Activated gamma-delta T cell treated with Interleukin-2 at 50 U/mL for 16 hours (primary cell): ENCODE results near the gene DCN.

Source experiments
- DNase-seq: peaks from one replicate; pipeline ENCODE4 v3.0.0-alpha.2; 2020

The DCN gene

GRCh38 chr12:91098941-91099340, 83.7 kb downstream of the DCN start:
- no peak for DNase-seq

GRCh38 chr12:91098461-91098860, 84.2 kb downstream of the DCN start:
- DNase-seq = no peak

DNA sequence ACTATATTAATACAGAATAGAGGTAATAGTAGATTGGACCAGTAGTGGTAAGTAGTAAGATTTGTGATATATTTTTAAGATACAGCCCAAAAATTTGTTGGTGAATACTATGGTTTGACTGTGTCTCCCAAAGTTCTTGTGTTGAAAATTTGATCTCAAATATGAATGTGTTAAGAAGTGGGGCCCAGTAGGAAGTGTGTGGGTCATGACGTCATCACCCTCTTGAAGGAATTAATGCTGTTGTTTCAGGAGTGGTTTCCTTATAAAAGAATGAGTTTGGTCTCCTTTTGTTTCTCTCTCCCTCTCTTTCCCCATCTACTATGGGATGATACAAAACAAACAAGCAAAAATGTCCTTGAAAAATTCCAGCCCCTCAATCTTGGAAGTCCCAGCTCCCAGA, 87.7 kb downstream of the DCN start:
- DNase-seq = no peak

DNA sequence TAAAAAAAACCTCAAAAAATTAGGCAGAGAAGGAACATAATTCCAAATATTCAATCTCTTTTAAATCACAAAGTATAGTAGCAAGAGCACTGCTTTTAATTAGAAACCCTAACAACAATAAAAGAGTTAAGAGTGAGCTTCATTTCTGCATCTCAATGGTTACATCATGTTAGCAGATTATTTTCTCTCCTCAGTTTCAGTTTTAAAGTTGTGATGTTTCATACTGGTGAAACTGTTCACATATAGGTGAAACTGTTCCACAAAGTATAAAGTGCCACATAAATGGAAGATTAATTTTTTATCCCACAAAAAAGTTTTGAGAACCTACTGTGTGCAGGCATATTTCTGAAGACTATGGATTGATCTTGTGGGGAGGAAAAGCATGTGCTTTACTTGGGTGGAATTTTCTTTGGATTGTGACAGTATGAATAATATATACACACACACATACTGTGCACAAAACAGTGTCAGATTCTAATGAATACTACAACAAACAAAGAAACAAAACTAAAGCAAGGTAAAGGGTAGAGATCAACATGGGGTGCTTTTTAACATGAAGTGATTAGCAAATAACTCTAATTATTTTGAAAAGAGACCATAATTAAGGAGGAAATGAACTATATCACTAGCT, 88.5 kb downstream of the DCN start:
- DNase-seq = no peak

GRCh38 chr12:91093341-91093740, 89.3 kb downstream of the DCN start:
- no peak for DNase-seq

DNA sequence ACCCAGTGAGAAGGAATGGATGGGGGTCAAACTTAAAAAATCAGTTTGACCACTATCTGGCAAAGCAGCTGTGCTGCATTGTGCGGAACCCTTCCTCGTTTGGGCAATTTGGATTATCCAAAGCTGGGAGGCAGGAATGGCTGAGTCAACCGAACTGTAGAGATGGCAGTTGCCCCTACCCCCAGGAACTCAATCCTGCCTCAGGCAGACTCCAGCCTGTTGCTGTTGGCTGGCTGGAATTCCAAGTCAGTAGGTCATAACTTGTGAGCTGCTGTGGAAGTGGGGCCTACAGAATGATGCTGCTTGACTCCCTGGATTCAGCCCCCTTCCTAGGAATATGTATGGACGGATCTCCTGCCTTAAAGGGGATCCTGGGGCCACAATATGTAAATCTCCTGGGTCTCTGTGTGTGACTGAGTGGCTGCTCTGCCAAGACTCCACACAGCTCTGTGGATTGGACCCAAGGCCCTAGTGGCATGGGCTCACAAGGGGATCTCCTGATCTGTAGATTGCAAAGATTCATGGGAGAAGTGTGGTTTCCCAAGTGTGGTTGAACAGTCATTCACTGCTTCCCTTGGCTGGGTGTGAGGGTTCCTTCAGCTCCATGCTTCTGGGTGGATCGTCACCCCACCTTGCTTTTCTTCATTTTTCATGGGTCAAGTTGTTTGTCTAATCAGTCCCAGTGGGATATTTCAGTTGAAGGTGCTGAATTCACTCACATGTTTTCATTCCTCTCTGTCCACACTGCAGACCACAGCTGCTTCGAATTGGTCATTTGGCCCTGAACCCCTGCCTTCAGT, 90.5 kb downstream of the DCN start:
- no peak for DNase-seq
